Stomach (tissue), 19 donors: ENCODE measurements around the gene THADA. TPM values are rescaled to one million over a fixed set of nuclear protein-coding genes. Genes with fewer than 3 reads are reported as not detected.

Experiments used
- DNase-seq, 2 donors: peaks; one replicate each; pipeline versions ENCODE4 v3.0.0 to v3.0.0-alpha.2; 2013 to 2019
- H3K27ac ChIP-seq, 5 donors: fragments of 200-600 bp in 4 of 5; sonication (generic) in 4 of 5; one replicate each; pipeline ENCODE4 v1.5.1; 2013 to 2019; ENCODE audit warnings: mild to moderate bottlenecking in 1 of 5, moderate library complexity in 1 of 5
- H3K27me3 ChIP-seq, 3 donors: fragments of 200-600 bp; sonication (generic); one replicate each; pipeline ENCODE4 v1.5.1; 2017 to 2019; ENCODE audit warnings: mixed run types in 1 of 3
- H3K36me3 ChIP-seq, 4 donors: fragments of 200-600 bp; sonication (generic); 1 replicate in 3 of 4; 2 replicates in 1 of 4; pipeline ENCODE4 v1.5.1; 2016 to 2019
- H3K4me1 ChIP-seq, 4 donors: fragments of 200-600 bp; sonication (generic); one replicate each; pipeline ENCODE4 v1.5.1; 2016 to 2019
- H3K4me3 ChIP-seq, 4 donors: fragments of 200-600 bp; sonication (generic) in 3 of 4; one replicate each; pipeline ENCODE4 v1.5.1; 2016 to 2019; ENCODE audit warnings: mild to moderate bottlenecking in 1 of 4
- H3K9me3 ChIP-seq, 4 donors: fragments of 200-600 bp; sonication (generic); one replicate each; pipeline ENCODE4 v1.5.1; 2016 to 2019
- CTCF ChIP-seq, 7 experiments: fragments of 450-650 bp in 4 of 7; fragments of 200-600 bp in 3 of 7; sonication (generic) in 3 of 7; IDR thresholded peaks; one replicate each; pipeline ENCODE4 v1.5.1; 2016 to 2019; ENCODE audit warnings: antibody characterized with exemption in 7 of 7, control low read depth in 2 of 7, mild to moderate bottlenecking in 1 of 7
- EP300 ChIP-seq: sonication (generic); formaldehyde crosslinking; IDR thresholded peaks from one replicate; pipeline ENCODE4 v1.6.1; 2017; ENCODE audit warnings: antibody characterized with exemption
- POLR2A ChIP-seq, 4 donors: fragments of 450-650 bp; IDR thresholded peaks; one replicate each; pipeline ENCODE4 v1.6.1; 2016; ENCODE audit warnings: antibody characterized with exemption in 4 of 4, control low read depth in 2 of 4, mild to moderate bottlenecking in 1 of 4, moderate library complexity in 1 of 4
- POLR2AphosphoS5 ChIP-seq, 3 donors: sonication (generic); formaldehyde crosslinking; IDR thresholded peaks; one replicate each; pipeline ENCODE4 v1.6.1; 2016; ENCODE audit warnings: antibody characterized with exemption in 3 of 3
- WGBS, 5 donors: extraction: QIAGEN DNeasy Blood & Tissue Kit in 3 of 5; methylation state at CpG; one replicate each; pipeline versions ENCODE4 v1.1.5 to v1.1.7; 2013 to 2018; 5-methylcytosine and 5-hydroxymethylcytosine counted together
- intact Hi-C: fragments of 100-400 bp; cut with DNase I; formaldehyde crosslinking; loops from one replicate; pipeline ENCODE4 v1.15.1; 2023; ENCODE audit warnings: low total_unique reads
- long read RNA-seq, 10 donors: transcript quantifications; one replicate each; lab custom pipeline, GENCODE V29; 2026
- polyA plus RNA-seq, 3 donors: library from polyadenylated mRNA; stranded (reverse); fragments of 200-250 nt; gene quantifications; one replicate each; pipeline ENCODE4 v1.2.3, GENCODE V29; 2013
- total RNA-seq, 5 donors: library from RNA; depleted of rRNA; stranded (reverse); fragments of >200 nt; gene quantifications; one replicate each; pipeline versions ENCODE4 v1.1.0 to v1.2.3, GENCODE V29; 2014 to 2016
- donor health status: healthy with polysubstance abuse.
- donor health status: Bipolar disorder and iron deficiency.
- donor health status: healthy.

Gene THADA
- total RNA-seq (100 to 1,000 TPM in 1 of 5 donors, 10 to 100 TPM in 4; 30.4 to 109 (median 39.3) TPM), polyA plus RNA-seq (10 to 100 TPM in 1 of 3 donors, 1 to 10 TPM in 2; 8.0 to 12.7 (median 9.0) TPM)
- long read RNA-seq, donor 1 = 0 reads
- long read RNA-seq, donor 2, partial matches to known transcripts = 0 of 1 reads
- long read RNA-seq, donor 2, other reads (novel, unspliced or antisense) = 0 of 1 reads
- long read RNA-seq, donor 3 = 0 reads
- long read RNA-seq, donor 4 = 0 reads
- long read RNA-seq, donor 5 = 0 reads
- long read RNA-seq, donor 6 = 0 reads
- long read RNA-seq, donor 7, full-length matches to known transcripts = 1 of 1 reads
- long read RNA-seq, donor 7, partial matches to known transcripts = 0 of 1 reads
- long read RNA-seq, donor 7, other reads (novel, unspliced or antisense) = 0 of 1 reads
- long read RNA-seq, donor 8 = 0 reads
- long read RNA-seq, donor 9 = 0 reads
- long read RNA-seq, donor 10 = 0 reads

- H3K27me3 ChIP-seq = no peaks in the 10 kb centered on the region
- peak within 1 kb of the TSS; percentile 85 to 94 (median 89) for H3K27ac ChIP-seq
- peaks cover 0 to 41% (median 20%) of the 10 kb centered on the region in 4 donors for H3K4me1 ChIP-seq
- TF ChIP-seq EP300 (no peak), CTCF (IDR thresholded peaks at IDR 0.05) (no peak), POLR2A (IDR thresholded peaks at IDR 0.05) (peak in 2 of 4 donors; percentile 82 to 91), POLR2AphosphoS5 (IDR thresholded peaks at IDR 0.05) (peak; percentile 90 to 99 (median 99))
- WGBS, 5 donors = 0 to 1% (median 0%) methylated on average over 44 to 52 of the region's 52 CpGs
- no peaks in the 10 kb centered on the region for H3K9me3 ChIP-seq
- H3K36me3 ChIP-seq = peaks cover 3 to 16% (median 16%) of the 10 kb centered on the region in 4 donors
- peak; percentile 99 to 100 for DNase-seq
- H3K4me3 ChIP-seq = peak within 1 kb of the TSS; percentile 68 to 90 (median 78)
- intact Hi-C loops = no loop called here
Measured at GRCh38 chr2:43595603-43596412, at the start of gene THADA. Gene THADA, minus strand, starts transcription at chr2:43596038. Its CDS starts 3,646 bp downstream, at chr2:43592392.

GRCh38 chr2:43643680-43644079 lies 47.8 kb upstream of the THADA start:
- intact Hi-C loops = no loop called here
- H3K27ac ChIP-seq = no peak overlapping the region
- TF ChIP-seq CTCF (IDR thresholded peaks at IDR 0.05) (no peak), POLR2A (IDR thresholded peaks at IDR 0.05) (no peak), POLR2AphosphoS5 (IDR thresholded peaks at IDR 0.05) (no peak)

GRCh38 chr2:43642363-43642762 lies 46.5 kb upstream of the THADA start:
- intact Hi-C loops = no loop called here
- TF ChIP-seq POLR2A (IDR thresholded peaks at IDR 0.05) (no peak), CTCF (IDR thresholded peaks at IDR 0.05) (no peak), POLR2AphosphoS5 (IDR thresholded peaks at IDR 0.05) (no peak), EP300 (no peak)
- WGBS, 5 donors = 37 to 58% (median 45%) methylated on average over 2 of the region's 2 CpGs

More at GRCh38 chr2:43643680-43644079, 47.8 kb upstream of the THADA start:
- 92 to 100% (median 96%) methylated on average over 1 of the region's 1 CpG for WGBS, 5 donors
- H3K4me1 ChIP-seq = no peaks in the 10 kb centered on the region
- H3K4me3 ChIP-seq = no peak overlapping the region
- no peak for DNase-seq
- no peaks in the 10 kb centered on the region for H3K36me3 ChIP-seq
- no peaks in the 10 kb centered on the region for H3K9me3 ChIP-seq
- H3K27me3 ChIP-seq = no peaks in the 10 kb centered on the region

More at GRCh38 chr2:43642363-43642762, 46.5 kb upstream of the THADA start:
- Histone ChIP-seq H3K4me1 (peaks cover 0 to 6% (median 3%) of the 10 kb centered on the region in 4 donors), H3K27ac (no peak overlapping the region), H3K9me3 (no peaks in the 10 kb centered on the region), H3K36me3 (no peaks in the 10 kb centered on the region), H3K4me3 (no peak overlapping the region), H3K27me3 (peaks cover 0 to 3% (median 3%) of the 10 kb centered on the region in 3 donors)
- no peak for DNase-seq
